ENCODE data around the gene JPH2. TPM values are rescaled to one million over a fixed set of nuclear protein-coding genes. Genes with fewer than 3 reads are reported as not detected.

The JPH2 gene
- total RNA-seq, 1 donor from 2014 or later = 18.5 TPM

GRCh38 chr20:44206132-44206531 is 19.1 kb upstream of the JPH2 start:
- Histone ChIP-seq H3K36me3 (ENCODE audit: insufficient read depth, low read length) (peaks cover 21% of the 10 kb centered on the region), H3K4me1 (ENCODE audit: insufficient read depth, low read length) (peaks cover 26% of the 10 kb centered on the region), H3K4me2 (ENCODE audit: low read length) (no peak overlapping the region), H3K27ac (ENCODE audit: low read depth, low read length) (no peak overlapping the region), H3K27me3 (ENCODE audit: insufficient read depth, low read length) (no peaks in the 10 kb centered on the region), H3K79me2 (ENCODE audit: insufficient read depth, low read length) (peaks cover 85% of the 10 kb centered on the region), H4K20me1 (ENCODE audit: insufficient read depth, low read length) (peaks cover 32% of the 10 kb centered on the region), H3K9me3 (ENCODE audit: insufficient read depth, low read depth, low read length) (no peaks in the 10 kb centered on the region), H2AFZ (ENCODE audit: low read depth, low read length) (no peak overlapping the region), H3K9ac (ENCODE audit: low read length) (no peak overlapping the region), H3K4me3 (ENCODE audit: insufficient read depth, low read depth, low read length) (no peak overlapping the region)
- Mint-ChIP-seq H3K27me3 (ENCODE audit: low read depth, unreplicated experiment) (no peaks in the 10 kb centered on the region), H3K36me3 (ENCODE audit: low read depth, unreplicated experiment) (peaks cover 5% of the 10 kb centered on the region), H3K27ac (ENCODE audit: unreplicated experiment) (no peak overlapping the region), H3K4me1 (ENCODE audit: low read depth, unreplicated experiment) (peaks cover 36% of the 10 kb centered on the region), H3K4me3 (ENCODE audit: unreplicated experiment) (no peak overlapping the region), H3K9me3 (ENCODE audit: unreplicated experiment) (no peaks in the 10 kb centered on the region)
- TF ChIP-seq EZH2 (IDR thresholded peaks at IDR 0.05; ENCODE audit: insufficient read depth, low read length) = no peak
- TF ChIP-seq CTCF (IDR thresholded peaks at IDR 0.05; ENCODE audit: insufficient read depth, low read depth, low read length) = no peak
- no peak for DNase-seq (ENCODE audit: low read depth)
- FAIRE-seq = no peak

DNA sequence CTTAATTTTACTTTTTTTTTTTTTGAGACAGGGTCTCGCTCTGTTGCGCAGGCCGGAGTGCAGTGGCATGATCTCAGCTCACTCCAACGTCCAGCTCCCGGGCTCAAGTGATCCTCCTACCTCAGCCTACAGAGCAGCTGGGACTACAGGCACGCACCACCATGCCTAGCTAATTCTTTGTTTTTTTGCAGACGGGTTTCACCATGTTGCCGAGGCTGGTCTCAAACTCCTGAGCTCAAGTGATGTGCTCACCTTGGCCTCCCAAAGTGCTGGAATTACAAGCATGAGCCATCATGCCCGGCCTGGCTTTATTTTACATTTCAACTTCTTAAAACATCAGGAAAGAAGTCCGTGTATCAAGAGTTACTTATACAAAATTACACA is 17.8 kb upstream of the JPH2 start:
- Histone ChIP-seq H3K4me1 (ENCODE audit: insufficient read depth, low read length) (peaks cover 28% of the 10 kb centered on the region), H3K9me3 (ENCODE audit: insufficient read depth, low read depth, low read length) (no peaks in the 10 kb centered on the region), H3K9ac (ENCODE audit: low read length) (peak overlapping the region; percentile 18), H3K27ac (ENCODE audit: low read depth, low read length) (peak overlapping the region; percentile 88), H3K36me3 (ENCODE audit: insufficient read depth, low read length) (peaks cover 26% of the 10 kb centered on the region), H2AFZ (ENCODE audit: low read depth, low read length) (no peak overlapping the region), H3K4me2 (ENCODE audit: low read length) (no peak overlapping the region), H3K27me3 (ENCODE audit: insufficient read depth, low read length) (no peaks in the 10 kb centered on the region), H3K4me3 (ENCODE audit: insufficient read depth, low read depth, low read length) (no peak overlapping the region), H3K79me2 (ENCODE audit: insufficient read depth, low read length) (peaks cover 90% of the 10 kb centered on the region), H4K20me1 (ENCODE audit: insufficient read depth, low read length) (peaks cover 33% of the 10 kb centered on the region)
- Mint-ChIP-seq H3K27ac (ENCODE audit: unreplicated experiment) (peak overlapping the region; percentile 82), H3K4me3 (ENCODE audit: unreplicated experiment) (no peak overlapping the region), H3K9me3 (ENCODE audit: unreplicated experiment) (no peaks in the 10 kb centered on the region), H3K36me3 (ENCODE audit: low read depth, unreplicated experiment) (peaks cover 11% of the 10 kb centered on the region), H3K27me3 (ENCODE audit: low read depth, unreplicated experiment) (no peaks in the 10 kb centered on the region), H3K4me1 (ENCODE audit: low read depth, unreplicated experiment) (peaks cover 45% of the 10 kb centered on the region)
- no peak for TF ChIP-seq EZH2 (IDR thresholded peaks at IDR 0.05; ENCODE audit: insufficient read depth, low read length)
- no peak for TF ChIP-seq CTCF (IDR thresholded peaks at IDR 0.05; ENCODE audit: insufficient read depth, low read depth, low read length)
- FAIRE-seq = no peak
- DNase-seq (ENCODE audit: low read depth) = no peak

- Histone ChIP-seq H2AFZ (ENCODE audit: low read depth, low read length) (no peak overlapping the region), H3K27ac (ENCODE audit: low read depth, low read length) (peak overlapping the region; percentile 88), H3K4me1 (ENCODE audit: insufficient read depth, low read length) (peaks cover 24% of the 10 kb centered on the region), H3K27me3 (ENCODE audit: insufficient read depth, low read length) (no peaks in the 10 kb centered on the region), H3K36me3 (ENCODE audit: insufficient read depth, low read length) (peaks cover 31% of the 10 kb centered on the region), H3K4me3 (ENCODE audit: insufficient read depth, low read depth, low read length) (no peak overlapping the region), H3K79me2 (ENCODE audit: insufficient read depth, low read length) (peaks cover 90% of the 10 kb centered on the region), H3K9ac (ENCODE audit: low read length) (peak overlapping the region; percentile 18), H4K20me1 (ENCODE audit: insufficient read depth, low read length) (peaks cover 31% of the 10 kb centered on the region), H3K4me2 (ENCODE audit: low read length) (peak overlapping the region; percentile 72), H3K9me3 (ENCODE audit: insufficient read depth, low read depth, low read length) (no peaks in the 10 kb centered on the region)
- peaks cover 15% of the 10 kb centered on the region for H3K36me3 Mint-ChIP-seq (ENCODE audit: low read depth, unreplicated experiment)
- no peaks in the 10 kb centered on the region for H3K9me3 Mint-ChIP-seq (ENCODE audit: unreplicated experiment)
- H3K4me3 Mint-ChIP-seq (ENCODE audit: unreplicated experiment) = no peak overlapping the region
- FAIRE-seq = peak; percentile 82
- peak; percentile 96 for DNase-seq (ENCODE audit: low read depth)
- no peaks in the 10 kb centered on the region for H3K27me3 Mint-ChIP-seq (ENCODE audit: low read depth, unreplicated experiment)
- TF ChIP-seq CTCF (IDR thresholded peaks at IDR 0.05; ENCODE audit: insufficient read depth, low read depth, low read length) (no peak), EZH2 (IDR thresholded peaks at IDR 0.05; ENCODE audit: insufficient read depth, low read length) (no peak)
- peak overlapping the region; percentile 82 for H3K27ac Mint-ChIP-seq (ENCODE audit: unreplicated experiment)
- H3K4me1 Mint-ChIP-seq (ENCODE audit: low read depth, unreplicated experiment) = peaks cover 49% of the 10 kb centered on the region
Measured at GRCh38 chr20:44204156-44204831, 17.3 kb upstream of the JPH2 start.
